GM04503 (cell line): Measurements from ENCODE around the gene AP2B1.

Experiments
- DNase-seq: peaks from one replicate; pipeline ENCODE4 v3.0.0-alpha.2; 2012; ENCODE audit warnings: low read depth

The AP2B1 gene

DNA sequence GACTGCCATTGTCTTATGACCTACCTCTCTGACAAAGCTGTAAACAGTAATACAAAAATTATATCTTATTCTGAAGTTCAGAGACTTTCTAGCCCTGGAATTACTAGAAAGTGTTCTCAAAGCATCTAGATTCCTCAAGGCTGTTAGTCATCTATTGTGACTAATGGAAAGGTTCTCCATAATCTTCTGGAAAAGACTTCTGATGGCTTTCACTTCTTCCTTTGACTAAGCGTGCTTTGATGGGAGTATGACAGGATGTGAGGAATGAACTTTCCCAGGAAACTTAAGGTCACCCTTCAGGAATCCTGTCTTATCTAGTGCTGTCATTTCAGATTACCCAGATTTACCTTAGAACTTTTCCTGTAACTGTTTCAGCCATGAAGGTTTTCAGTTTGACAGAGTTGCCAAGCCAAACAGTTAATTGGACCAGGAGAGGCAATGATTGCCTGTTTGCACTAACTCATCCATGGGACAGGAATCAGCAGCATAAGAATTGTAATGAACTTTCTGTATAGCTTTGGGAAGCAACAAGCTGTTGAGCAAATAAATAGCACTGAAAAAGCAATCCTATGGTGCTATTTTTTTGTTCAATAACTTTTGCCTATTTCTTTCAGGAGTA is 43.5 kb downstream of the AP2B1 start:
- peak; percentile 17 for DNase-seq

DNA sequence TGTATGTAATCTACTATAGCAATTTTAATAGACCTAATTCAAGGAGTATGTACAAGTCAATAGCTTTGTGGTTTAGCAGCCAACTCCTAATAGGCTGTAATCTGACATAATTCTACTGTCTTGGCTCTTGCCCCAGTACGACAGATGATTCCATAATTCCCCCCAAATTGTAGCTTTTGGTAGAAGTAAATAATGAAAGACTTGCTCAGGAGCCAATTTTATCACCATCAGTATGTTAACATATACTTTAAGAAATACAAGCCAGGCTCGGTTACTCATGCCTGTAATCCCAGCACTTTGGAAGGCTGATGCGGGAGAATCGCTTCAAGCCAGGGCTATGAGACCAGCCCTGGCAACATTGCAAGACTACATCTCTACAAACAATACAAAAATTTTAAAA is 53.9 kb downstream of the AP2B1 start:
- no peak for DNase-seq

- peak; percentile 10 for DNase-seq
These were observed 58.8 kb downstream of the AP2B1 start for GRCh38 chr17:35645923-35646322.

- DNase-seq: no peak
These were observed 64.3 kb downstream of the AP2B1 start for GRCh38 chr17:35651467-35651866.

DNA sequence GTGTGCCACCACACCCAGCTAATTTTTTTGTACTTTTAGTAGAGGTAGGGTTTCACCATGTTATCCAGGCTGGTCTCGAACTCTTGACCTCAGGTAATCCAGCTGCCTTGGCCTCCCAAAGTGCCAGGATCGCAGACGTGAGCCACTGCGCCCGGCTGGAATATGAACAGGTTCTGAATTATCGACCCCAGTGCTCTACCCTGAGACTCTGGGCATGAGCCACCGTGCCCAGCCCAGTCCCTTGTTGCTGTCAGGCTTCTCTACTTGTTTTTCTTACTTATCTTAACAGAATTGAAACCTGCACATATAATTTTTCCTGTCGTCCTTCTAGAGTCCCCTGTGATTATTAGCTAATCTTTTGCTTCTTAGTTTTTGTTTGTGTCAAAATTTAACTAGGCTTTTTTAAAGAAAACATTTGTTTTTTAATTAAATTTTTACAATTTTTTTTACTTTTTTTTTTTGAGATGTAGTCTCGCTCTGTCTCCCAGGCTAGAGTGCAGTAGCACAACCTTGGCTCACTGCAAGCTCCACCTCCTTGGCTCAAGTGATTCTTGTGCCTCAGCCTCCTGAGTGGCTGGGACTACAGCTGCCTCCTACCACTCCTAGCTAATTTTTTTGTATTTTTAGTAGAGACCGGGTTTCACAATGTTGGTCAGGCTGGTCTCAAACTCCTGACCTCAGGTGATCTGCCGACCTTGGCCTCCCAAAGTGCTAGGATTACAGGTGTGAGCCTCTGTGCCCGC is 66.7 kb downstream of the AP2B1 start:
- DNase-seq: no peak

- DNase-seq: no peak
These were observed 68.2 kb downstream of the AP2B1 start for GRCh38 chr17:35655303-35655702.

DNA sequence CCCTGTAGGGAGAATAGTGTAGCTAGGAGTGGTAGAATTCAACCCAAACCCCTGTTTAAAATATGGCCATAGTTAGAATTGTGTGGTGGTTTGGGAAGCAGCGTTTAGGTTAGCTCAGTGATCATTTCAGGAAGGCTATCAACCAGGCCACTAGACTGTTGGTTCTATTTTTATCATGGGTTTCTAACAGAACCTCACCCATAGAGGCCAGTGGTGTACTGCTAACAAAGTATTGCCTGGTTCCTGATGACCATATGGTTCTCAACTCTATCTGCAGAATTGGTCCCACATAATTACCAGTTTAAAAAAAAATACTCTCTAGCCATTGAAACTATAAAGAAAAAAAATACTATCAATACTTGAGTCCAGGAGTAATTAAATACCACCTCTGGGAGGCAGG is 73.8 kb downstream of the AP2B1 start:
- DNase-seq: no peak

DNA sequence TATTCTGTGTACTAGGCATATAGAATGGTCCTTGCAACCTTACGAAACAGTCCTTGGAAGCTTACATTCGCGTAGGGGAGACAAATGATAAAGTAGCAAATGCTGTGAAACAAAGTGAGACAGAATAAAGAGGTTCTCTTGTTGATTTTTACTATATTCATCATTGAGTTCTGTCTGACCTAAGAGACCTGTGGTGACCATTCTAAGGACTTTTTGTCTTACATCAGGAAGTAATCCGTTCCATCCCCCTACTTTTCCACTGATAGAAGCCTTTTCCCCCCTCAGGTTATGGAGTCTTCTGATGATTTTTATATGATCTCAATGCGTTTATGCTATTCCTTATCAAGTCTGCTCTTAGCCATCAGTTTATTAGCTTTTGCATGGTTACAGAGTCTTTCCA is 77.6 kb downstream of the AP2B1 start:
- no peak for DNase-seq

- DNase-seq: no peak
These were observed 78.5 kb downstream of the AP2B1 start for GRCh38 chr17:35665662-35666061.

GRCh38 chr17:35666070-35666469 is 78.9 kb downstream of the AP2B1 start:
- DNase-seq: no peak

- no peak for DNase-seq
These were observed 79.9 kb downstream of the AP2B1 start for GRCh38 chr17:35666967-35667532.

DNA sequence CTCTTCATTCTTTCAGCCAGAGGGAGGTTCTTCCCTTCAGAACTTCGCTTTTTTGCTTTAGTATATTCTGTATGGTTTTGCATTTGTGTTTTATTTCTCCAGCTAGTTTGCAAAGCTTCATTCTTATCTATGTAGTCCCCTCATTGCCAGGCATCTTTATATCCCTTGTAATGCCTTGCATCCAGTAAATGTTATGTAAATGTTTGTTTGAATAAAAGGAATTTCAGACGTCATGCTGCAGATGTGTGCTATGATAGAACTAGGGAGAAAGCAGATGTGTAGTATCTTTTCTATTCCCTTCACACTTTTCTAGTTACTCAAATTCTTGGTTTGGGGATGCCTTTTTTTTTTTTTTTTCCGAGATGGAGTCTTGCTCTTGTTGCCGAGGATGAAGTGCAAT is 81.7 kb downstream of the AP2B1 start:
- no peak for DNase-seq

DNA sequence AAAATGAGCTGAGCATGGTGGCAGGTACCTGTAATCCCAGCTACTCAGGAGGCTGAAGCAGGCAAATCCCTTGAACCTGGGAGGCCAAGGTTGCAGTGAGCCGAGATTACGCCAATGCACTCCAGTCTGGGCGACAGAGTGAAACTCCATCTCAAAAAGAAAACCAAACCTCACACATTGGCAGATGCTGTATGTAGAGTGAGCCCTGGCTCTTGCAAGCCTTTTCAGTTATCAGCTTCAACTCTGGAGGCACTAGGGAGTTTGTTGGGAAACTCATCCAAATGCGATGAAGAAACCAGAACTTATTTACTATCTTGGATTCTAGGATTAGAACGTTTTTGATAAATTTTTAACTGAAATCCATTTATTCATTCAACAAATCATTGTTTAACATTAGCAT is 87.4 kb downstream of the AP2B1 start:
- no peak for DNase-seq

DNA sequence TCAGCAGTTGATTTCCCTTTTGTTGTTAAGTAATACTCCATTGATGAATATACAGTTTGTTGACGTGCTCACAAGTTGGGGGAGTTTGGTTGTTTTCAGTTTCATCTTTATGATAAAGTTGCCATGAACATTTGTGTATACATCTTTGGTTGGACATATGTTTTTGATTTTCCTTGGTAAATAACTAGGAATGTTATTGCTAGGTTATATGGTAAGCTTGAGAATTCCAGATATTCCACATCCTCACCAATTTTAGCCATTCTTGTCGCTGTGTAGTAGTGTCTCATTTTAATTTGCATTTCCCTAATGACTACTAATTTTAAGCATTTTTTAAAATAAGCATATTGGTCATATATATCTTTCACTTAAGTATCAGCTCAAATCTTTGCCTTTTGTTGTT is 89.3 kb downstream of the AP2B1 start:
- no peak for DNase-seq

DNA sequence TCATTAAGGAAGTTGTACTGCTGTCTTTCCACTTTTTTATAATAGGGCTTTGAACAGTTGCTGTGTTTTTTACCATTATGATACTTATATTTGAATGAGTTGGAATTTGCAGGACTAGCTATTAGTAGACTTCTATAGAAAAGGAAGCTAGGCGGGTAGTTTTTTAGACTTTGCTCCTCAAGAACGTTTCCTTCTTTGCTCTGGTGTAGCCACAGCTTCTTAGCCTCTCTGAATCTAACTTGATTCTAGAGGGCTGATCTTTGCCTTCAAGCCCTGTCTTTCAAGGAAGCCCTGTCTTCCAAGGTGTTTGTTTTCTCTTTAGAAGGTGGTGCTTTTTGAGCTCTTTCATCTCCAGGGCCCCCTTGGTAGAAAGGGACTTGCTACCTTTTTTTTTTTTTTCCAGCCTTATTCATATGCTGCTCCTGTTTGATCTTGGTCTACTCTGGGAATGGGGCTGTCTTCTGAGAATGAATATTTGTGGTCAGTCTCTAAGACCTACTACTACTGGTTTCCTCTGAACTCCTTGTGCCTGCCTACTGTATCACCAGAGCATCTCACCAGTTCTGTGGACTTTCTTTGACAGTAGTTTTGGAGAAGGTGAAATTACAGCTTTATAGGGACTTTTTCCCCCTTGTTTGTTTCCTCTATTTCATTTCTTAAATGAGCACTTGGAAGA is 92.0 kb downstream of the AP2B1 start:
- DNase-seq: no peak

DNA sequence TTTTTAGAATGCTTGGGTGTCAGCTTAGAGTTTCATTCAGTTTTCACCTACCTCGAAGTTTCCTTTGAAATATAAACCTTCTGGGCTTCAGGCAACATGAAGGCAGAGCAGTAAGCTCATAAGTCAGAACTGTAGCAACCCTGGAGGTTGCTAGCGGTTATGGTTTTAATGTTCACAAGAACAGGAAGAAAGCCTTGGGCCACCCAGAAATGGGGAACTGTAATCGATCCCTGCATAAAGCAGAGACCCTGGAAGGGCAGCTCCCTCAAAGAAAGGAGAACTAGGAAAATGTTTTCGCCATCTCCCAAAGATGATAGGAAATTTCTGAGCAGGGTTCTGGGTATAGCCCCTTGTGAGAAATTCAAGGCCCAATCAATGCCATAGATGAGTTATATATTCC is 96.5 kb downstream of the AP2B1 start:
- DNase-seq: no peak

DNA sequence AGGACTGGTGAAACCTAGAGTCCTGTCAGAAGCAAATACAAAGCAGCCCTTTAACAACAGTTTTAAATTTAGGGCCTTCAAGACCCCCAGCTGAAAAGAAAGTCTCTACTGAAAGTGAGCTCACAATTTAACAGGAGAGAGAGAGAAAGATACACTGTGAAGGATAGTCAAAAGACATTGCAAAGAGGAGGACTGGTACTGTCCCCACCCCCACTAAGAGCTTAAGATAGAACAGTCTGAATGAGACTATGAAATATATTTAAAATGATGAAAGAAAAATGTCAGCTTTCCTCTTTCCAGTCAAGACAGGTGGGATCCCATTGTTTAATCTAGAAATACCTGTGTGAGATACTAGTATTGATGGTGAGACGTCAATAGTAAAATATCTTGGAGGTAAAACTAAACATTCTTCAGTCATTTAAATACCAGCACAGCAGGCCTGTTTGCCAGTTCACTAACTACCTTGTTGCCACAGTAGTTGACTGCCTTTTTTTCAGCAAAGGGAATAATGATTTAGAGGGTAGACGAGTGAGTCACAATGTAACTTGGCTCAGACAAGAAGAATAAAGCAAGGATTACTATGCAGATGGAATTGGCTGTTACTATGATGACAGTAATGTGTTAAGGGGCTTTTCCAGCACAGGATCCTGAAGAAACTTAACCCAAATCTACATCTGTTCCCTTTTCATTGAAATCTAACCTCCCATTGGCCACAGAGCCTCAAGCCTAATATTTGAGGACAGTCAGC is 97.1 kb downstream of the AP2B1 start:
- DNase-seq: peak; percentile 45

DNA sequence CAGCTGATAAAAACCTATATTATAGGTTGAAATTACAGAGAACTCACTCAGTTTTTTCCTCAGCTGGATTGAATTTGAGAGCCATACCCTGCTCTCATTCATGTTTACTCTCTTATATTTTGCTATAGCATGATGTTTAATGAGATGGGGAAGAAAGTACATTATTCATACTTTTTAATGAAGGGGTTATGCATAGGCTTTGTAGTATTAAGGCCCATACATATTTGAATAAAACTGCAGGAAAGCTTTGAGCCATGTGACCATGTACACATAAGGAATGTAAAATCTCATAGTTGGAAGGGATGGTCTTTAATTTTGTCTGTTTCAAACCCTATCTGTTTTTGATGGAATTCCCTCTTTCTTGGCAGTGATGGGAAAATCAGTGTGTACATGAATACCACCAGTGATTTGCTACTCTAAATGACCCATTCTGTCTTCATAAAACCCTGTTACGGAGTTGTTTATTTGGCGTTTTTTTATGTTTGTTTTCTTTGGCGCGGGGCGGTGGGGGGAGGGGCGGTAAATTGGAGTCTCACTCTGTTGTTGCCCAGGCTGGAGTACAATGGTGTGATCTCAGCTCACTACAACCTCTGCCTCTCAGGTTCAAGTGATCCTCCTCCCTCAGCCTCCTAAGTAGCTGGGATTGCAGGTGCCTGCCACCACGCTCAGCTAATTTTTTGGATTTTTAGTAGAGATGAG is 105.5 kb downstream of the AP2B1 start:
- no peak for DNase-seq

- no peak for DNase-seq
These were observed 106.5 kb downstream of the AP2B1 start for GRCh38 chr17:35693662-35694061.

GRCh38 chr17:35694906-35695305 is 107.8 kb downstream of the AP2B1 start:
- no peak for DNase-seq

GRCh38 chr17:35695613-35696012 is 108.5 kb downstream of the AP2B1 start:
- DNase-seq: no peak

DNA sequence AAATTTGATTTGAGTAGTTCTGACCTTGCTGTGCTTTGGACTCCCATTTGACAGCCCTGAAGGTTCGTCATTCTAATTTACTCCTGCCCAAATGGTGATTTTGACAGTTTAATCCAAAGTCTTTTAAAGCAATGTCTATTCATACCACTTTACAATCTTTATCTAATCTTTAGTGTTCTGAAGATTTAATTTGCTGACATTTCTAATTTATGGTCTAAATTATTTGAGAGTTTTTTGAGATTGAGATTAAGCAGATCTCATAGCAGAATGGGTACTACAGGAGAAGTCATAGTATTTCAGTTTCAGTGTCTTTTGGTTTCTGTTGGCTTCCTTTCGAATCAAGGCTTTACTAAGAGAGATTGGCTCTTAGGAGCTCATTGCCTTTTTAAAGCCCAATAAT is 111.7 kb downstream of the AP2B1 start:
- DNase-seq: no peak
